Ovary (tissue), 3 donors: ENCODE results near the gene PCGF3.

Experiments used
- CTCF ChIP-seq, 3 donors: fragments of 450-650 bp in 2 of 3; fragments of 200-600 bp in 1 of 3; IDR thresholded peaks; one replicate each; pipeline versions ENCODE4 v1.5.1 to v1.8.0; 2016 to 2022; ENCODE audit warnings: antibody characterized with exemption in 3 of 3, mild to moderate bottlenecking in 1 of 3
- EP300 ChIP-seq: sonication (generic); formaldehyde crosslinking; IDR thresholded peaks from one replicate; pipeline ENCODE4 v1.6.1; 2017; ENCODE audit warnings: antibody characterized with exemption
- POLR2A ChIP-seq: fragments of 450-650 bp; IDR thresholded peaks from one replicate; pipeline ENCODE4 v1.6.1; 2017; ENCODE audit warnings: antibody characterized with exemption, mild to moderate bottlenecking, moderate library complexity
- donor health status: DM: no; HTN: no; CAD: no.

- TF ChIP-seq CTCF (IDR thresholded peaks at IDR 0.05) (no peak), POLR2A (no peak), EP300 (no peak)
These were observed 23.0 kb upstream of the PCGF3 start for GRCh38 chr4:682490-683172.
